ENCODE data around the gene FHIT.

DNA sequence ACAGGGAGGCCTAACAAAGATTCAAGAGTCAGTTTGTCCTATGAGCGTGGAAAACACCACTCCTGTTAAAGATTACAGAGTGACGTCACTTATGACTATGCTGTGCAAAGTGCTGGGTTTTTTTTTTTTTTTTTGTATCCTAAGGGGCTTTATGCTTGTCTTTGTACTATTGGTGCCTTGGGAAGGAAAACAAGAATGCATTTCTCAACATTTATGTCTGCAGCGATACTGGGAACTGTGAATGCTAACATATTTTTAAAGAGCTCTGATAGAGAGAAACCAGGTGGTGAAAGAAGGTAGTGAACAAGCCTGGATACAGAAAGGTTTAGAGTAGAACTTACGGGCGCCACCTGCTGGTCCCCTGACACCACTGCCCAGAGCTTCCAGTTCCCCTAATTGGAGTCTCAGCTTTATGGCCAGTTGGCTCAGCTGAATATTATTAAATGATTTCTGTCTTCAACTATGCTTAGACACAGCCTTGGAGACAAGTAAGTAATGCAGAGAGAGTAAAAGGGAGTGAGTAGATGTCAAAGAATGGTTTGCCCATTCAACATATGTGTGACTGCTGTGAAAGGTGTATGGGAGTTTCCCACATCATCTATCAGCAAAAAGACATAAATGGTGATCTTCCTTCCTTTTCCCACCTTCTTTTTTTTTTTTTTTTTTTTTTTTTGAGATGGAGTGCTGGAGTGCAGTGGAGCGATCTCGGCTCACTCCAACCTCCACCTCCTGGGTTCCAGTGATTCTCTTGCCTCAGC lies 1393.5 kb downstream of the FHIT start:
- no peak for TF ChIP-seq GATA1 (IDR thresholded peaks at IDR 0.05; ENCODE audit: low read depth, low read length)
- TF ChIP-seq POLR2A (IDR thresholded peaks at IDR 0.05; ENCODE audit: low read length), result no peak

All from erythroblast (primary cell).